Testis (tissue), 3 donors: Measurements from ENCODE around the gene MGAT5. TPM values are rescaled to one million over a fixed set of nuclear protein-coding genes. Genes with fewer than 3 reads are reported as not detected.

ENCODE experiments used
- DNase-seq: peaks from one replicate; pipeline ENCODE4 v3.0.0-alpha.2; 2019
- H3K27ac ChIP-seq, 2 donors: fragments of 200-600 bp; sonication (generic); one replicate each; pipeline ENCODE4 v1.5.1; 2019
- H3K27me3 ChIP-seq: fragments of 200-600 bp; sonication (generic); one replicate; pipeline ENCODE4 v1.5.1; 2019
- H3K36me3 ChIP-seq: fragments of 200-600 bp; sonication (generic); one replicate; pipeline ENCODE4 v1.5.1; 2017; ENCODE audit warnings: low read depth; ENCODE audit errors: missing control alignments
- H3K4me1 ChIP-seq: fragments of 200-600 bp; sonication (generic); one replicate; pipeline ENCODE4 v1.5.1; 2019
- H3K4me3 ChIP-seq, 2 donors: fragments of 200-600 bp; sonication (generic); one replicate each; pipeline ENCODE4 v1.5.1; 2017 to 2019
- H3K9me3 ChIP-seq: fragments of 200-600 bp; sonication (generic); one replicate; pipeline ENCODE4 v1.5.1; 2017
- POLR2A ChIP-seq: fragments of 450-650 bp; IDR thresholded peaks from one replicate; pipeline ENCODE4 v1.6.1; 2017; ENCODE audit warnings: antibody characterized with exemption, mild to moderate bottlenecking, moderate library complexity
- WGBS, 2 donors: methylation state at CpG; one replicate each; pipeline ENCODE4 v1.1.5; 2018; 5-methylcytosine and 5-hydroxymethylcytosine counted together
- intact Hi-C: fragments of 100-400 bp; cut with DNase I; formaldehyde crosslinking; loops from one replicate; pipeline ENCODE4 v1.15.1; 2023; ENCODE audit warnings: low total_unique reads
- polyA plus RNA-seq: library from polyadenylated mRNA; stranded (reverse); fragments of 350-450 nt; fragmentation: Illumina TruSeq; extraction: RNeasy Lipid Tissue Mini Kit (QIAGEN cat#74804); gene quantifications from one replicate; pipeline ENCODE4 v1.2.3, GENCODE V29; 2014; ENCODE audit warnings: low read depth, low replicate concordance; ENCODE audit not compliant: insufficient read depth
- total RNA-seq, 2 donors: library from RNA; depleted of rRNA; stranded (reverse); fragments of >200 nt; gene quantifications; one replicate each; pipeline ENCODE4 v1.2.3, GENCODE V29; 2016
- TF ChIP-seq, protein P1 (sequence below), 3 experiments: fragments of 450-650 bp in 2 of 3; fragments of 200-600 bp in 1 of 3; sonication (generic) in 1 of 3; IDR thresholded peaks; one replicate each; pipeline ENCODE4 v1.5.1; 2016 to 2019; ENCODE audit warnings: antibody characterized with exemption in 3 of 3, mild to moderate bottlenecking in 2 of 3, moderate library complexity in 1 of 3

Gene MGAT5
- total and polyA plus RNA-seq, 3 donors from 2014 or later, result 31.6 to 73.8 (median 64.5) TPM

DNA sequence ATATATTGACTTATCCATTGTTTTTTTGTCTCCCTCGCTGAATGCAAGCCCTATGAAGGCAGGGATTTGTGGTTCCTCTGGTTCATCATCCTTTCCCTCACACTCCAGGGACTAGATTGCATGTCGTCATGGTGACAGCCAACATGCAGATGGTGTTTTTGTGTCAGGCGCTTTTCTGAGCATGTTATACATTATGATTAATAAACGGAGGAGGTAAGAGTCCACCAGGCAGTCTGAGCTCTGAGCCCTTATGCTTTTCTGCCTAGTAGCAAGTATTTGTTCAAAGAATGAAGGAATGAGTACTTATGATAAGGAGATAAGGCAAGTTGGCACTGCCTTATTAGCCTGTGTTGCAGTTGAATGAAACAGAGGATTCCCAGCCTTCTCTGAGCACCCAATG is 181.6 kb downstream of the MGAT5 start:
- no peak for DNase-seq
- Histone ChIP-seq H3K27ac (no peak overlapping the region), H3K9me3 (no peaks in the 10 kb centered on the region), H3K36me3 (no peaks in the 10 kb centered on the region), H3K4me3 (no peak overlapping the region), H3K27me3 (no peaks in the 10 kb centered on the region), H3K4me1 (no peaks in the 10 kb centered on the region)
- WGBS, 2 donors, result 87 to 92% methylated on average over 4 of the region's 4 CpGs
- TF ChIP-seq POLR2A, result no peak
- TF ChIP-seq, protein P1, sequence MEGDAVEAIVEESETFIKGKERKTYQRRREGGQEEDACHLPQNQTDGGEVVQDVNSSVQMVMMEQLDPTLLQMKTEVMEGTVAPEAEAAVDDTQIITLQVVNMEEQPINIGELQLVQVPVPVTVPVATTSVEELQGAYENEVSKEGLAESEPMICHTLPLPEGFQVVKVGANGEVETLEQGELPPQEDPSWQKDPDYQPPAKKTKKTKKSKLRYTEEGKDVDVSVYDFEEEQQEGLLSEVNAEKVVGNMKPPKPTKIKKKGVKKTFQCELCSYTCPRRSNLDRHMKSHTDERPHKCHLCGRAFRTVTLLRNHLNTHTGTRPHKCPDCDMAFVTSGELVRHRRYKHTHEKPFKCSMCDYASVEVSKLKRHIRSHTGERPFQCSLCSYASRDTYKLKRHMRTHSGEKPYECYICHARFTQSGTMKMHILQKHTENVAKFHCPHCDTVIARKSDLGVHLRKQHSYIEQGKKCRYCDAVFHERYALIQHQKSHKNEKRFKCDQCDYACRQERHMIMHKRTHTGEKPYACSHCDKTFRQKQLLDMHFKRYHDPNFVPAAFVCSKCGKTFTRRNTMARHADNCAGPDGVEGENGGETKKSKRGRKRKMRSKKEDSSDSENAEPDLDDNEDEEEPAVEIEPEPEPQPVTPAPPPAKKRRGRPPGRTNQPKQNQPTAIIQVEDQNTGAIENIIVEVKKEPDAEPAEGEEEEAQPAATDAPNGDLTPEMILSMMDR (IDR thresholded peaks at IDR 0.05), result no peak
- intact Hi-C loops, result loop anchor here (10.0 kb wide), 1 partner anchor 321 kb away; no protein-coding TSS in a partner anchor

DNA sequence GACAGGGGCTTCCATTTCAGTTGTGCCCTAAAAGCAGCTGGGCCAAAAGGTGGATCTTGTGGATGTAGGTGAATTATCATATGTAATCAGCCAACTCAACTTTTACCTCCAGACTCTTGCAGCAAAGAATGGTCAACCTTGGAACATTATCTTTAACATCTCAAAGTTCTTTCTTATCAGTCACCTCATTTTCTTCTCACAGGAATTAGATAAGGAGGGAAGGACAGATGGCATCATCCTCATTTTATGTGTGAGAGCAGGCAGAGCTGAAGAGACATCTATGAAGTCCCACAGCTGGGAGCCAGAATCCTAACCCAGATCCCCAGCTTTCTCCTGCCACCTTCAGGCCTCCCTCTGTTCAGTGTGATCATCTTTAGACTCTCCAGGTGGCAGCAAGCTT is 182.1 kb downstream of the MGAT5 start:
- intact Hi-C loops, result loop anchor here (10.0 kb wide), 1 partner anchor 321 kb away; no protein-coding TSS in a partner anchor

DNA sequence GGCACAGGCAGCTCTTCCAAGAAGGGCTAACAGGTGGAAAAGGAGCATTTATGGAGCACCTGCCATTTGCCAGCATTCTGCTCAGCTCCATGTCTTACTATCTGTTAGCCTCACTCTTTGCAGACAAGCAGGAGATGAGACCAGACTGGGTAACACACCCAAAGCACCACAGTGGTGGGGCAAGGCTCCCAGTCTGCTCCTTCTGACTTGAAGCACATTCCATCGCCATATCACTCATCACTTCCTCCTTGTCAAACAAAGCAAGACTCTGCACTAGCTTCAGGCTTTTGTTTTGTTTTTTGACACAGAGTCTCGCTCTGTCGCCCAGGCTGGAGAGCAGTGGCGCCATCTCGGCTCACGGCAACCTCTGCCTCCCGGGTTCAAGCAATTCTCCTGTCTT is 182.8 kb downstream of the MGAT5 start:
- intact Hi-C loops, result loop anchor here (10.0 kb wide), 1 partner anchor 322 kb away; no protein-coding TSS in a partner anchor
- WGBS, 2 donors, result 93 to 98% methylated on average over 7 of the region's 7 CpGs
- TF ChIP-seq, protein P1 (IDR thresholded peaks at IDR 0.05), result no peak
- TF ChIP-seq POLR2A, result no peak

More for the DNA sequence above, 182.1 kb downstream of the MGAT5 start:
- H3K4me3 ChIP-seq, result no peak overlapping the region
- no peak for TF ChIP-seq POLR2A
- TF ChIP-seq, protein P1 (IDR thresholded peaks at IDR 0.05), result no peak
- H3K9me3 ChIP-seq, result no peaks in the 10 kb centered on the region
- H3K4me1 ChIP-seq, result no peaks in the 10 kb centered on the region
- no peak for DNase-seq
- no peaks in the 10 kb centered on the region for H3K27me3 ChIP-seq
- H3K36me3 ChIP-seq, result no peaks in the 10 kb centered on the region
- H3K27ac ChIP-seq, result no peak overlapping the region

DNA sequence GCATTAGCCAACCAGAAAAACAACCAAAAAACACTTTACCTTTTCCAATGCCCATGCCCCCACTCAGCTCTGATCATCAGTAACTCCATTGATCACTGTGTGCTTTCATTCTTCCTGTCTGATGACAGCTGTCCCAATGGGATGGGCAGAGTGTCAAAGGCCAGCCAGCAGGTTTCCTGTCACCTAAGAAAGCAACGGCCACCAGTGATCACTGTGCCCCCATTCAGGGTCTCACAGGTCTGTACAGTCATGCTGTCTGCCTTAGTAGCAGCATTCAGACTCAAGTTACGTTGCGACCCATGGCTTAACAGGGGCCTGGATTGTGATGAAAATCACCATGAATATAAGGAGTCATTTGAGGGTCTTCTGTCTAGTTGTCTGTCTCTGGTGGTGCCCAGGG is 184.5 kb downstream of the MGAT5 start:
- Histone ChIP-seq H3K9me3 (no peaks in the 10 kb centered on the region), H3K36me3 (no peaks in the 10 kb centered on the region), H3K27ac (no peak overlapping the region), H3K27me3 (no peaks in the 10 kb centered on the region), H3K4me3 (no peak overlapping the region), H3K4me1 (no peaks in the 10 kb centered on the region)
- TF ChIP-seq, protein P1 (IDR thresholded peaks at IDR 0.05), result no peak
- TF ChIP-seq POLR2A, result no peak
- WGBS, 2 donors, result 83 to 94% methylated on average over 3 of the region's 3 CpGs
- intact Hi-C loops, result loop anchor here (10.0 kb wide), 1 partner anchor 324 kb away; no protein-coding TSS in a partner anchor
- no peak for DNase-seq

More for the DNA sequence above, 182.8 kb downstream of the MGAT5 start:
- Histone ChIP-seq H3K4me1 (no peaks in the 10 kb centered on the region), H3K4me3 (no peak overlapping the region), H3K27me3 (no peaks in the 10 kb centered on the region), H3K27ac (no peak overlapping the region), H3K9me3 (no peaks in the 10 kb centered on the region), H3K36me3 (no peaks in the 10 kb centered on the region)
- DNase-seq, result no peak

DNA sequence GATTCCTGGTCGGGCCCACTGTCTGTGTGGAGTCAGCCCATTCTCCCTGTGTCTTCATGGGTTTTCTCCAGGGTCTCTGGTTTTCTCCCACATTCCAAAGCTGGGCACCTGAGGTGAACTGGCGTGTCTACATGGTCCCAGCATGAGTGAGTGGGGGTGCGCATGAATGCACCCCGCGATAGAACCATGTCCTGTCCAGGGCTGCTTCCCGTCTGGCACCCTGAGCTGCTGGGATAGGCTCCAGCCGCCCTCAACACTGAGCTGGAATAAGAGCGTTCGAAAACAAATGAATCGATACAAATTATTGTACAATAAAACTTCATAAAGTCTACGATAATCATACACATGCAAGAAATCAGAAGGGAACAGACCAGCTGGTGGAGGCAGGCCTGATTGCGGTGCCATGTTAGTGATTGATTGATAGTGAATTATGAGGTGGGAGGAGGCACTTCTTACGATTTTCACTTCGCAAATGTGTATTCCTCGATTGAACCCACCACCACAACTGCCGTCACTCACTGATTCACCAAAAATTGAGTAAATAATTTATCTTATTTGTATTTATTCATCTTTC is 186.6 kb downstream of the MGAT5 start:
- no peaks in the 10 kb centered on the region for H3K9me3 ChIP-seq
- intact Hi-C loops, result no loop called here
- no peaks in the 10 kb centered on the region for H3K4me1 ChIP-seq
- no peaks in the 10 kb centered on the region for H3K27me3 ChIP-seq
- no peak for TF ChIP-seq POLR2A
- no peak for DNase-seq
- no peak overlapping the region for H3K4me3 ChIP-seq
- H3K27ac ChIP-seq, result no peak overlapping the region
- 95 to 96% methylated on average over 16 of the region's 16 CpGs for WGBS, 2 donors
- no peaks in the 10 kb centered on the region for H3K36me3 ChIP-seq
